Smooth muscle cell of the brain vasculature (primary cell): ENCODE data around the gene SMIM38.

Experiments used
- DNase-seq: peaks from one replicate; pipeline ENCODE4 v3.0.0-alpha.2; 2012; ENCODE audit warnings: low read depth, low spot score

SMIM38 gene

DNA sequence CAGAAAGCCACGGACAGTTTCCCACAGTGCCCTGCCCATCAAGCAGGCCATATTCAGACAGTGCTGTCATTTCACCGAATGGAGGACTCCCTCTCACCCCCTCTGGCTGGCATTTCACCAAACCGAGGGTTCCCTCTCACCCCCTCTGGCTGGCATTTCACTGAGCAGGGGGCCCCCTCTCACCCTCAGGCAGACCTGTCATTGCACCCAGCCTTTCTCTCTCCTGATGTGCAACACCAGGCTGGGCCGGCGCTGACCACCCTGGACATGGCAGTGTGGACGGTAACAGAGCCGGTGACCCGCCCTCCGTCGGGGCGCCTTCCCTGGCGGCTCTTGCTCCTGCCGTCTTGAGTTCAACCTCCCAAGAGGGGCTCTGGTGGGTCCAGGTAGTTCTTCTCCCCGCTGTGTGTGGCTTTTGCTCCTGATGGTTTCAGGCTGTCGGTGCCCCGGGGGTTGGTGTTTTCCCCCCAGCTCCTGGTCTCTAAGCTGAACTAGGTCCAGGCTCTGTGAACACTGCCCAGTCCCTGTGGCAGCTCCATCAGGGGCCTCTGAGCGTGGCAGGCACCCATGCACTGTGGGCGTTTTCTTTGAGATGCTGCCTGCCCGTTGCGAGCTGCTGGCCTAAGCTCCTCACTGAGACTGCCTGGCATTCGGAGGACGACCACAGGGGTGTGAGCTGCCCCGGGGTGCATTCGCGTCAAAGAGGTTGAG, 46.9 kb downstream of the SMIM38 start:
- no peak for DNase-seq

DNA sequence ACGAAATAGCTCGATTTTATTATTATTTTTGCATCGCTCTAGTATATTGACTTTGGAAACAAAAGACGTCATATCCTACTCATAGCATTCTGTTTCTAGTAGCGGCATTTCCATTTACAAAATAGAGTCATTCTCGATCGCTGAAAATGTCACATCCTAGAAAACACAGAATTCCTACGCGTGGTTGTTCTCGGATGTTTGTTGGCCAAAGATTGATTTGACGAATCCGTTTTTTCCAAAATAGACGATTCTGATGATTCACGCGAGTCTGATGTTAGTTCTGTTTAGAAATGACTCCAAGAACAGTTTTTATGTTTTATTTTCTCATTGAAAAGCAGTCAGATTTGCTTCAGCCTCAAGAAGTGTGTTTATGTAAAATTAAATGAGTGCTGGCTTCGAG, 47.6 kb downstream of the SMIM38 start:
- DNase-seq, result no peak

DNA sequence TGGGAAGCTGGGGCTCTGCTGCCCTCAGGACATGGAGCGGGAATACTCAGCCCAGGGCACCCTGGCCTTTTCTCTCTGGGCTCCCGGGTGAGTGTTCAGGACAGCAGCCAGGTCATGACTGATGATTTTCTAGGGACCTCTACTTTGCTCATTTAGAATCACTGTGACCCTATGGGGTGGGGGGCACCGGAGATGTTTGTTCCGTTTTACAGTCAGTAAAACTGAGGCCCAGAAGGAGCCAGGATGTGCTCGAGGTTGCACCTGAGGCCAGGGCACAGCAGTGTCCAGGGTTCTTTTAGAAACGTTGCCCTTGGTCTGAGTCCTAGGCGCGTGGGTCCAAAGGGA, 48.1 kb downstream of the SMIM38 start:
- no peak for DNase-seq

DNA sequence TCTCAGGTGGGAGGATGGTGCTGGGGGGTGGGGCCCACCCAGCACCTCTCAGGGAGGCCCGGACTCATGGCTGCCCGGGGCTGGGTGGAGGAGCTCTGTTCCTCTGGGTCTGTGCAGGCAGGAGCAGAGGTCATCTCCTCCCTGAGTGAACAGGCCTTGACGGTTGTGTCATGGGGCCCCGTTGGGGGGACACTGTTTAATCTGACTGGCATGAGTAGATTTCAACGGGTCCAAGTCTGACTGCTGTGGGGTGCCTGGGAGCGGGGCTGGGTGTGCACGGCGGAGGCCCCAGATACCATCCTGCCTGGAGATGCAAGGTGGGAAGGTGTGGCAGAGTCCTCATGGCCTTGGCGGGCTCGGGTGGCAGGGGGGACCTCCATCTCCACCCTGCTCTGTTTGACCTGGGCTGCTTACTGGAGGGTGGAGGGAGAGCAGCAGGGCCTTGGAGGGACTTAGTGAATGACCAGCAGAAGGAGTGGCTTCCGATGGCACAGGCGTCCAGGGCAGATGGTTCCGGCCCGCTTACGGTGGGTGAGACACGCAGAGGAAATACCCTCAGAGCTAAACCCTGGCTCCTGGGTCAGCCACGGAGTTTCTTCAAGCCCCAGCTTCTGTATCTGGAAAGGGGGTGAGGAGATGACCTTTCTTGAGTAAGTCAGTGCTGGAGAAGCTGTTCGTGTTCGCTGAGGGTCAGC, 48.7 kb downstream of the SMIM38 start:
- DNase-seq, result no peak

DNA sequence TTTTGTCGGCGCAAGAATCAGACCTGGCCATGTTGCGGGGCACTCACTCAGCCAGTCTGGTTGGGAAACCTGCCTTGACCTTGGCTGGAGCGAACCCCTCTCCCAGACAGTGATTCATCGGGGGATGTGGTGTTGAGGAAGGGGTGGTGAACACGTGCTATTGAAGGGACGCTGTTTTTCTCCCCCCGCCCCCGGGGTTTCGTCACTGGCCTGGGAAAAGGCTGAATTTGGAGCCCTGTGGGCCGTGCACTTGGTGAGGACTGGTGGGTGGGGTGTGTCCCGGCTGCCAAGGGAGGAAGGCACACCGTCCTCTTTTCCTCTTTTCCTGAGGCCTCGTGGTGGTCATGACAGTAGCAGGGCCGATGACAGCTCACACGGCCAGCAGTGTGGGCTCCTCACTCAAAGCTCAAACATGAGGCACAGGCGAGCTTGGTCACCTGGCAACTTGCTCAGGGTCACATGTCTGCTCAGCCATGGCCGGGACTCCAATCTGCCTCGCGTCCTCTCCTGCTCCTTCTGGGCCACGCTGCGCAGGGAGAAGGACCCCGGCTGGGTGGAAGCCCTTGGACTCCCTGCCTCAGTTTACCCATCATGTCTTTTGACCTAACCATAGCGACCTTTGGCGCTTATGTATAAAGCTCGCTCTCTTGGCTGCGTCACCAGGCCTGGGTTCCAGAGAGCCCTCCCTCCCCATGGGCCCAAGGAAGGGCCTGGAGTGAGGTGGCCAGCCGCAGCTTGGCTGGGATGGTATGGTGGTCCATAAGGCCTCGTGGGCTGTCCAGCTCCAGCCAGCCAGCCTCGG, 49.4 kb downstream of the SMIM38 start:
- DNase-seq, result no peak
